Inferior parietal cortex (tissue), 1 donor: ENCODE measurements around the gene MEFV.
"Not testable (repeated sequence)": the region's sequence is repeated elsewhere in the genome, so short reads cannot be mapped to it uniquely, and the experiment has no call there.

Experiments
- DNase-seq: peaks from one replicate; pipeline ENCODE4 v3.0.0-alpha.2; 2016; ENCODE audit errors: extremely low spot score

Gene MEFV

GRCh38 chr16:3256146-3256865 is at the start of gene MEFV:
MEFV (minus strand) TSS chr16:3256633; CDS start chr16:3256587, 46 bp downstream.
- no peak for DNase-seq

GRCh38 chr16:3306078-3306477 is 49.6 kb upstream of the MEFV start:
- no peak for DNase-seq

GRCh38 chr16:3305109-3306068 is 49.0 kb upstream of the MEFV start, which contains the start of the genes TIGD7 and ZNF75A:
TIGD7 (minus strand) TSS chr16:3305430; CDS start chr16:3300614, 4,816 bp downstream.
ZNF75A (plus strand) TSS chr16:3305497; CDS start chr16:3308429, 2,932 bp downstream.
- DNase-seq = peak; percentile 92

- DNase-seq = no peak
These were observed 47.9 kb upstream of the MEFV start for GRCh38 chr16:3304370-3304769.

GRCh38 chr16:3295783-3296182 is 39.4 kb upstream of the MEFV start:
- DNase-seq = no peak

GRCh38 chr16:3295209-3295608 is 38.8 kb upstream of the MEFV start:
- DNase-seq = no peak

- DNase-seq = no peak
These were observed 36.2 kb upstream of the MEFV start for GRCh38 chr16:3292604-3293003.

GRCh38 chr16:3289998-3290673 is 33.7 kb upstream of the MEFV start:
- no peak for DNase-seq

- DNase-seq = no peak
These were observed 28.7 kb upstream of the MEFV start for GRCh38 chr16:3285131-3285530.

GRCh38 chr16:3283543-3284447 is 27.4 kb upstream of the MEFV start:
- DNase-seq = no peak

- DNase-seq = peak; percentile 98
These were observed 26.5 kb upstream of the MEFV start, which contains the start of gene ZNF263 for GRCh38 chr16:3282730-3283542. ZNF263 (plus strand) TSS chr16:3283491; CDS start chr16:3283819, 328 bp downstream.

- DNase-seq = no peak
These were observed 25.8 kb upstream of the MEFV start for GRCh38 chr16:3282103-3282729.

- DNase-seq = no peak
These were observed 24.9 kb upstream of the MEFV start for GRCh38 chr16:3281222-3281820.

GRCh38 chr16:3276679-3277078 is 20.2 kb upstream of the MEFV start:
- no peak for DNase-seq

- DNase-seq = no peak
These were observed 18.5 kb upstream of the MEFV start for GRCh38 chr16:3274947-3275346.

GRCh38 chr16:3274490-3274889 is 18.1 kb upstream of the MEFV start:
- DNase-seq = no peak

GRCh38 chr16:3271281-3271680 is 14.8 kb upstream of the MEFV start:
- DNase-seq = not testable (repeated sequence)

- not testable (repeated sequence) for DNase-seq
These were observed 14.3 kb upstream of the MEFV start for GRCh38 chr16:3270718-3271117.

- no peak for DNase-seq
These were observed 11.9 kb upstream of the MEFV start for GRCh38 chr16:3268294-3268693.
